ENCODE measurements around the gene CAMK2B. TPM values are rescaled to one million over a fixed set of nuclear protein-coding genes. Genes with fewer than 3 reads are reported as not detected.
A peak's percentile ranks its signal among the peaks of the same experiment; 100 is the strongest.

CAMK2B gene
- total RNA-seq, 1 experiment from 2014 or later, result 0.34 TPM

- BruUV-seq (replicated peaks), result no TSS peak
Measured at GRCh38 chr7:44286618-44287487, 38.5 kb downstream of the CAMK2B start.

GRCh38 chr7:44286182-44286617 lies 39.2 kb downstream of the CAMK2B start:
- Histone ChIP-seq H4K20me1 (ENCODE audit: insufficient read depth) (no peaks in the 10 kb centered on the region), H3K36me3 (ENCODE audit: control insufficient read depth in 1 of 2, insufficient read depth in 2 of 2, low read length in 2 of 2) (no peaks in the 10 kb centered on the region), H3K4me1 (ENCODE audit: control insufficient read depth in 1 of 2, insufficient read depth in 2 of 2, low read length in 2 of 2) (no peaks in the 10 kb centered on the region), H3K9ac (ENCODE audit: low read length) (no peak overlapping the region), H3K4me2 (ENCODE audit: low read length) (no peak overlapping the region), H3K27me3 (ENCODE audit: insufficient read depth, low read length) (no peaks in the 10 kb centered on the region), H3K4me3 (replicated peaks in 1 of 2; ENCODE audit: low read depth in 1 of 2, low read length in 2 of 2) (no peak overlapping the region), H2AFZ (ENCODE audit: low read depth, low read length, poor library complexity, severe bottlenecking) (no peak overlapping the region), H3K79me2 (ENCODE audit: insufficient read depth, low read length) (no peaks in the 10 kb centered on the region), H3K9me2 (ENCODE audit: insufficient read depth) (no peaks in the 10 kb centered on the region), H3K27ac (ENCODE audit: low read depth, low read length) (no peak overlapping the region), H3K9me3 (ENCODE audit: control insufficient read depth in 1 of 2, insufficient read depth in 1 of 2, low read depth in 1 of 2, low read length in 2 of 2) (no peaks in the 10 kb centered on the region)
- CTCF ChIA-PET, result no interaction called here
- TF ChIP-seq MAX (IDR thresholded peaks at IDR 0.05), result no peak
- TF ChIP-seq CTCF (IDR thresholded peaks at IDR 0.05 in 2 of 3, conservative IDR thresholded peaks at IDR 0.05 in 1 of 3; ENCODE audit: borderline replicate concordance in 1 of 3, insufficient read depth in 1 of 3, low read depth in 2 of 3, low read length in 2 of 3), result no peak
- TF ChIP-seq EGR1 (IDR thresholded peaks at IDR 0.05; ENCODE audit: low read depth), result no peak
- no peak for TF ChIP-seq ZBTB33 (IDR thresholded peaks at IDR 0.05; ENCODE audit: extremely low read depth, insufficient replicate concordance, low read length)
- no peak for TF ChIP-seq JUND (IDR thresholded peaks at IDR 0.05)
- TF ChIP-seq FOSL1 (IDR thresholded peaks at IDR 0.05; ENCODE audit: low read depth), result no peak
- TF ChIP-seq ZFX (IDR thresholded peaks at IDR 0.05), result no peak
- no TSS peak for BruUV-seq (replicated peaks)
- peak; percentile 46; the same call in 1 of the 2 replicates for ATAC-seq
- DNase-seq (ENCODE audit: low read depth, low spot score), result no peak
- intact Hi-C loops (cut with micrococcal nuclease), result no loop called here
- RAD21 ChIA-PET (ENCODE audit: low non-redundant PET in 1 of 2, low total read pairs in 2 of 2, uncharacterized antibody in 2 of 2, unreplicated experiment in 2 of 2), result no interaction called here
- POLR2A ChIA-PET, result no interaction called here

More at GRCh38 chr7:44286618-44287487, 38.5 kb downstream of the CAMK2B start:
- ChIA-PET CTCF (no interaction called here), RAD21 (ENCODE audit: low non-redundant PET in 1 of 2, low total read pairs in 2 of 2, uncharacterized antibody in 2 of 2, unreplicated experiment in 2 of 2) (no interaction called here), POLR2A (no interaction called here)
- Histone ChIP-seq H3K9me3 (ENCODE audit: control insufficient read depth in 1 of 2, insufficient read depth in 1 of 2, low read depth in 1 of 2, low read length in 2 of 2) (no peaks in the 10 kb centered on the region), H3K4me1 (ENCODE audit: control insufficient read depth in 1 of 2, insufficient read depth in 2 of 2, low read length in 2 of 2) (no peaks in the 10 kb centered on the region), H4K20me1 (ENCODE audit: insufficient read depth) (no peaks in the 10 kb centered on the region), H2AFZ (ENCODE audit: low read depth, low read length, poor library complexity, severe bottlenecking) (no peak overlapping the region), H3K36me3 (ENCODE audit: control insufficient read depth in 1 of 2, insufficient read depth in 2 of 2, low read length in 2 of 2) (no peaks in the 10 kb centered on the region), H3K27me3 (ENCODE audit: insufficient read depth, low read length) (no peaks in the 10 kb centered on the region), H3K9me2 (ENCODE audit: insufficient read depth) (no peaks in the 10 kb centered on the region), H3K4me2 (ENCODE audit: low read length) (no peak overlapping the region), H3K79me2 (ENCODE audit: insufficient read depth, low read length) (no peaks in the 10 kb centered on the region), H3K4me3 (replicated peaks in 1 of 2; ENCODE audit: low read depth in 1 of 2, low read length in 2 of 2) (no peak overlapping the region), H3K27ac (ENCODE audit: low read depth, low read length) (no peak overlapping the region), H3K9ac (ENCODE audit: low read length) (no peak overlapping the region)
- intact Hi-C loops (cut with micrococcal nuclease), result no loop called here
- ATAC-seq (no peak), DNase-seq (ENCODE audit: low read depth, low spot score) (no peak)
- TF ChIP-seq SP1 (IDR thresholded peaks at IDR 0.05; ENCODE audit: low read depth) (no peak), CEBPB (IDR thresholded peaks at IDR 0.05; ENCODE audit: low read depth) (no peak), RAD21 (IDR thresholded peaks at IDR 0.05; ENCODE audit: low read depth) (no peak), EZH2phosphoT487 (IDR thresholded peaks at IDR 0.05; ENCODE audit: borderline replicate concordance) (no peak)
